DMS153 treated with DMSO at 0.1 percent for 48 hours (cell line): ENCODE results near the gene IGSF6.
"Not testable (repeated sequence)": the region's sequence is repeated elsewhere in the genome, so short reads cannot be mapped to it uniquely, and the experiment has no call there.

Experiments
- DNase-seq: peaks from one replicate; lab custom pipeline; 2025; ENCODE audit not compliant: unreplicated experiment; lab: John Stamatoyannopoulos, UW

The IGSF6 gene

GRCh38 chr16:21629616-21630539 is 22.5 kb downstream of the IGSF6 start:
- not testable (repeated sequence) for DNase-seq

- DNase-seq: no peak
Measured at GRCh38 chr16:21628772-21629171, 23.6 kb downstream of the IGSF6 start.

GRCh38 chr16:21628121-21628726 is 24.2 kb downstream of the IGSF6 start:
- DNase-seq: no peak

DNA sequence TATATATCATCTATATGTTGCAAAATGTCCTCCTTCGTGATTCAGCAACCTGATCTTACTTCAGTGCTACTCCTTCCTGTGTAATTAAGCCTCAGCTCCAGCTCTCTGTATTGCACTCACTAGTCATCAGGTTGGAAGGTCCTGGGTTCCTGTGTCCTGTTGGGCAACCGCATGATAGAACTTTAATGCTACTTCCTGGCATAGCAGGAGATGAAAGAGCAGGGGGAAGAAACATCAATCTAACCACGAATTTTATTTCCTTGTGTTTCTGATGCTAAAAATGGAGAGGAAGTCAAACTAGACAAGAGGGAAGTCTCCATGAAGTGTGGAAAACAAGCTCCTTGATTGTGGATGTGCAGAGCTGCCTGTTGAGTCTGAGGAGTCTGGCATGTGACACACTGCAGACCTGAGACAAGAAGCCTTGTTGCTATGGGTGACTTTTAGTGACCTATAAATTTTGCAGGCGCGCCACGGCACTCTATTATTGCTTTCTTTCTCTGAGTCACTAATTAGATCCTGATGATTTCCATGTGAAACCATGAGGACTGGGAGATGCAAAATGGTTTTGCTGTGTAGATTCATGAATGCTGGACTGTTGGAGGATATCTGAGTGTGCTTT is 25.6 kb downstream of the IGSF6 start:
- no peak for DNase-seq

GRCh38 chr16:21625026-21625425 is 27.4 kb downstream of the IGSF6 start:
- no peak for DNase-seq

- no peak for DNase-seq
Measured at GRCh38 chr16:21622545-21622944, 29.9 kb downstream of the IGSF6 start.

GRCh38 chr16:21620592-21620991 is 31.8 kb downstream of the IGSF6 start:
- no peak for DNase-seq

- DNase-seq: no peak
Measured at GRCh38 chr16:21619765-21620425, 32.5 kb downstream of the IGSF6 start.

- no peak for DNase-seq
Measured at GRCh38 chr16:21618281-21618680, 34.1 kb downstream of the IGSF6 start.

DNA sequence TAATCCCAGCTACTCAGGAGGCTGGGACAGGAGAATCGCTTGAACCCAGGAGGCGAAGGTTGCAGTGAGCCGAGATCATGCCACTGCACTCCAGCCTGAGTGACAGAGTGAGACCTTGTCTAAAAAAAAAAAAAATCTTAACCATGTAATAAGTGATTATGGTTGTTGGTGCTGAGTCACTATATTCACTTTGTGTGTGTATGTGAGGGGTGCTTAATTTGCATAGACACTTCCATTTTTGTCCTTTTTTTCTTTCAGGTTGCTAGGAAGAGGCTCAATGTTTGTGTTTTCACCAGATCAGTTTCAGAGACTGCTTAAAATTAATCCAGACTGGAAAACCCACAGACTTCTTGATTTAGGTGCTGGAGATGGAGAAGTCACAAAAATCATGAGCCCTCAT is 34.8 kb downstream of the IGSF6 start:
- DNase-seq: no peak

DNA sequence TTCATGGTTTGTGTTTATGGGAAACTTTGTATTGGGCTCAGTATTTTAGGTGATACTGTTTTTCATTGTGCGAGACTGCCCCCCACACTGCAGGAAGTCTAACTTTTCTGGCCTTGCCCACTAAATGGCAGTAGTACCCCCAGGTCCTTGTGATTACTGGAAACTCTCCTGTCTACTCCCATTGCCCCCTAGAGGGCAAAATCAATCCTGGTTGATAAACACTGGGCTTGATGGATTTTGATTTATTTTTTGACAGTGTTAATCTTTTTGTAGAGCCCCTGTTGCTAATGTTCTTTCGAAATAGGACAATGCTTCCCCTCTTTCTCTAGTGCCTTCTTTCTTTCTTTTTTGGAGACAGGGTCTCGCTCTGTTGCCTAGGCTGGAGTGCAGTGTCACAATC is 37.5 kb downstream of the IGSF6 start:
- DNase-seq: no peak

DNA sequence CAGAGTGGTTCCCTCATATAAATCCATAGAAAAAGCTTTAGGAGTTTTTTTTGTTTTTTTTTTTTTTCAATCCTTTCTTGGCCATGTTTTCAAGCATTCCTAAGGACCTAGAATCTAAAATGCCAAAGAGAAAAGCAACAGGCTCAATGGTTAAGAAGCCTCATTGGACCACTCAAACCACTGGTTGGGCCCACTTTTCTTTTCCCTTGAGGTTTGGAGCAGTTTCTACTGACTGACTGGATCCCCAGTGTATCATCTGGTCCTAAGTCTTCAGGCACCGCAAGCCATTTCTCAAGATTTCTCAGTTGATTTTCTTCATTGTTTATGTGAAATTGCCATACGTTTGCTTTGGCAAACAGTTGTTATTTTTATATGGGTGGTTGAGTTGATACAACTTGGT is 38.6 kb downstream of the IGSF6 start:
- DNase-seq: no peak

DNA sequence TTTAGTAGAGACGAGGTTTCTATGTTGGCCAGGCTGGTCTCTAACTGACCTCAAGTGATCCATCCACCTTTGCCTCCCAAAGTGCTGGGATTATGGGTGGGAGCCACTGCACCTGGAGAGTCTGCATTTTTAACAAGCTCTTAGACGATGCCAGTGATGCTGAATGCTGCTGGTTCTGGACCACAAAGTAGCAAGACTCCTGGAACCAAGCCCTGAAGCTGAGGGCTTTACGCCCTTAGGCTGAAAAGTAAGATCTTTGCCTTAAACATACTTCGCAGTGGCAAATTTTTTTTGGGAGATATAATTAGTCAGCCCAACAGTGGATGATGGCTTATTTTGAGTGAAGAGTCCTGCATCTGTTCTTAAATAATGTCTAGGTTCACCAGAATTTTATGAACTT is 39.0 kb downstream of the IGSF6 start:
- DNase-seq: no peak

DNA sequence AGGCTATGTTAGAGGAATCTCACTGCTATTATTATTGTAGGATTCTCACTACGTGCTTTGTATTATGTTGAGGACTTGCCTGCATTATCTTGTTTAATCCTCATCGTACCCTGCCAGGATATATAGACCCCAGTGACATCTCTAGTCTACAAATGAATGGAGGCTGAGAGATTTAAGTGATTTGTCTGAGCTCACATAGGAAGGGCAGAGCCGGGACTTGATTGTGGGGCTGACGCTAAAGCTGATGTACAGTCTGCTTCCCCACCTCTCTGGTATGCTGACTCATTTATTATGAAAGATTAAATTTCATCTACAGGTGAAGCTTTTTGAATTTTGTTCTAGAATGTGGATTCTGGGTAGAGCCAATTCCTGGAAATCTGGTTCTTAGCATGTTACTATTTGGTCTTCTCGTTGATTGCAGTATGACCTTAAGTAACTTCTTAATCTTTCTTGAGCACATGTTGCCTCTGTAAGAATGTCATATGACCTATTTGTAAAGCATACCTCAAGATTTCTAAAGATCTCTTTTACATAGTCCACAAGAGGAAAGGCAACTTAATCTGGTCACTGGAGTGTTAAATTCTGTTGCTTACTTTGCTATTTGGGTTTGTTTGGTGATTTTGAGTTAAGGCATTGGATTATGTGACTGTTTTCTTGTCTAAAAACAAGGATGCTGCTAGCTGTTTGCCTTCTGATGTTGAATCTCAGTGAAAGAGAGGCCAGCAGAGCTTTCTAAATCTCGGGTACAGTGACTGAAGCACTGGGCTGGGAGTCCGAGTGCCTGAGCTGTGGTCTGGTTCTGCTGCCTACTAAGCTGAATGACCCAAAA is 40.6 kb downstream of the IGSF6 start:
- no peak for DNase-seq

DNA sequence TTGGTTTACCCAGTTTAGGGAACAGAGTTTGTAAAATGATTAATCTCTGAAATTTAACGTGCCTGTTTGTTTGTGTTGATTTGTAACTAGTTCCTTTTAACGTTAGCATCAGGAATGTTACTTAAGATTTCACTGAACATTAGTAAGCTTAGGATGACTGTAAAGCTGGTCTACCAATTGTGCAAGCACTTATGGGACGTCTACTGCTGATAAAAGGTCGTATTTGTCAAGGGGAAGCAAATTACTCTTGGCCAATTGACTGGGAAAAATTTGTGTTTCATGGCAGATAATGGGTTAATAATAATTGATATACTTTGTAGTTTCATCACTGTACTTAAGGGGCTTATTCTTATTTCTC is 41.2 kb downstream of the IGSF6 start:
- no peak for DNase-seq

DNA sequence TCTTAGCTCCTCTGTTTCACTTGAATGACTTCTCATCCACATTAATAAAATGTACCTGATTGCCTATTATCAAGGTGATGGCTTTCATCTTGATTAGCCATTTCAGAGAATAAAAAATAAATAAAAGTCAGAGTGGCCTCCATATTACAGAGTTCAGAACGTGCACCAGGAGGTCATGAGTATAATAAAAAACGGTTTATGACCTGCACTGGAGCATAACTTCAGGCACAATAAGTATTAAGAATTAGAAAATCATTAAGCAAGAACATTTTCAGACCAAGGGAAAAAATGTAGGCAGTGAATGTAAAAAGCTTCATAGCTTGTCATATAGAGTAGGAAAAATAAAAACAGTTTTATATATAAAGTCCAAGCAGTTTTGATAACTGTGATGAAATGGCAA is 41.6 kb downstream of the IGSF6 start:
- no peak for DNase-seq

- no peak for DNase-seq
Measured at GRCh38 chr16:21610006-21610544, 42.3 kb downstream of the IGSF6 start.

GRCh38 chr16:21608639-21609328 is 43.6 kb downstream of the IGSF6 start:
- no peak for DNase-seq

DNA sequence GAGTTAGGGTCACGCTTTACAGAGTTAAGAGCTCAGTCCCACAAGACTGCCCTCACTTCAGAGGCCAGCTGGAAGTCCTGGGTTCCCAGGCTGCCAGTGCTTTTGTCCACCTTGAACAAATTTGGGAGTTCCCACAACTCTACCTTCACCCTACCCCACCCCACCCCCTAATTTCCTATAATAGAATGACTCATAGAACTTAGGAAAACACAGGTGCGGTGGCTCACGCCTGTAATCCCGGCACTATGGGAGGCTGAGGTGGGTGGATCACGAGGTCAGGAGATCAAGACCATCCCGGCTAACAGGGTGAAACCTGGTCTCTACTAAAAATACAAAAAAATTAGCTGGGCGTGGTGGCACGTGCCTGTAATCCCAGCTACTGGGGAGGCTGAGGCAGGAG is 46.6 kb downstream of the IGSF6 start:
- not testable (repeated sequence) for DNase-seq

GRCh38 chr16:21603928-21604327 is 48.5 kb downstream of the IGSF6 start:
- no peak for DNase-seq
